H9 (cell line): ENCODE results near the gene DFFB. TPM values are rescaled to one million over a fixed set of nuclear protein-coding genes. Genes with fewer than 3 reads are reported as not detected.

Experiments
- DNase-seq: peaks from one replicate; pipeline ENCODE4 v3.0.0-alpha.2; 2017
- H2AFZ ChIP-seq: one replicate; pipeline ENCODE4 v1.6.1; 2013; ENCODE audit warnings: mild to moderate bottlenecking, low read length, control low read depth, moderate library complexity
- H2AK5ac ChIP-seq: 2 replicates; pipeline ENCODE4 v1.6.1; 2013; ENCODE audit warnings: low read length, control low read depth, mixed read lengths; ENCODE audit not compliant: insufficient read length
- H2BK120ac ChIP-seq: one replicate; pipeline ENCODE4 v1.6.1; 2013; ENCODE audit warnings: low read depth, mild to moderate bottlenecking, low read length, control low read depth, inconsistent platforms; ENCODE audit not compliant: poor library complexity, severe bottlenecking
- H2BK12ac ChIP-seq: 2 replicates; pipeline ENCODE4 v1.6.1; 2013; ENCODE audit warnings: low read length, control low read depth, mixed read lengths, low read depth; ENCODE audit not compliant: insufficient read length
- H2BK15ac ChIP-seq: 2 replicates; pipeline ENCODE4 v1.6.1; 2013; ENCODE audit warnings: low read depth, low read length, control low read depth
- H2BK20ac ChIP-seq: one replicate; pipeline ENCODE4 v1.6.1; 2013; ENCODE audit warnings: low read depth, mild to moderate bottlenecking, low read length, control low read depth, inconsistent platforms; ENCODE audit not compliant: poor library complexity, severe bottlenecking
- H2BK5ac ChIP-seq: 2 replicates; pipeline ENCODE4 v1.6.1; 2013; ENCODE audit warnings: low read length, control low read depth, mixed read lengths; ENCODE audit not compliant: insufficient read length
- H3K14ac ChIP-seq: 2 replicates; pipeline ENCODE4 v1.6.1; 2013; ENCODE audit warnings: low read length, control low read depth; ENCODE audit not compliant: insufficient read depth
- H3K18ac ChIP-seq: 2 replicates; pipeline ENCODE4 v1.6.1; 2013; ENCODE audit warnings: low read depth, mild to moderate bottlenecking, mixed read lengths, low read length, control low read depth; ENCODE audit not compliant: insufficient read length
- H3K23ac ChIP-seq: 2 replicates; pipeline ENCODE4 v1.6.1; 2013; ENCODE audit warnings: low read length, control low read depth, mixed read lengths, low read depth; ENCODE audit not compliant: insufficient read length
- H3K23me2 ChIP-seq: 2 replicates; pipeline ENCODE4 v1.6.1; 2013; ENCODE audit warnings: low read depth, mild to moderate bottlenecking, mixed read lengths, low read length, control low read depth; ENCODE audit not compliant: insufficient read length, poor library complexity, severe bottlenecking
- H3K27ac ChIP-seq: 2 replicates; pipeline ENCODE4 v1.5.1; 2013; ENCODE audit warnings: low read length, control low read depth, mixed read lengths, low read depth; ENCODE audit not compliant: insufficient read length
- H3K27me3 ChIP-seq: 2 replicates; pipeline ENCODE4 v1.6.1; 2013; ENCODE audit warnings: low read length, control low read depth, inconsistent platforms; ENCODE audit not compliant: insufficient read depth
- H3K4ac ChIP-seq: 2 replicates; pipeline ENCODE4 v1.6.1; 2013; ENCODE audit warnings: low read depth, mild to moderate bottlenecking, control low read depth, inconsistent platforms, low read length, moderate library complexity
- H3K4me1 ChIP-seq: 2 replicates; pipeline ENCODE4 v1.6.1; 2013; ENCODE audit warnings: low read length, control low read depth, inconsistent platforms; ENCODE audit not compliant: insufficient read depth
- H3K4me2 ChIP-seq: 2 replicates; pipeline ENCODE4 v1.6.1; 2013; ENCODE audit warnings: low read length, control low read depth, mixed read lengths; ENCODE audit not compliant: insufficient read length, insufficient read depth
- H3K56ac ChIP-seq: 2 replicates; pipeline ENCODE4 v1.6.1; 2013; ENCODE audit warnings: low read depth, mild to moderate bottlenecking, mixed read lengths, low read length, control low read depth; ENCODE audit not compliant: insufficient read length
- H3K79me1 ChIP-seq: 2 replicates; pipeline ENCODE4 v1.6.1; 2013; ENCODE audit warnings: low read depth, mild to moderate bottlenecking, moderate library complexity, low read length, control low read depth, inconsistent platforms; ENCODE audit not compliant: insufficient read depth, poor library complexity, severe bottlenecking
- H3K79me2 ChIP-seq: 2 replicates; pipeline ENCODE4 v1.6.1; 2013; ENCODE audit warnings: low read length, control low read depth, inconsistent platforms; ENCODE audit not compliant: insufficient read depth
- H3K9ac ChIP-seq: 2 replicates; pipeline ENCODE4 v1.6.1; 2013; ENCODE audit warnings: low read length, control low read depth, mixed read lengths; ENCODE audit not compliant: insufficient read length; ENCODE audit errors: extremely low read depth
- H3K9me3 ChIP-seq: one replicate; pipeline ENCODE4 v1.6.1; 2013; ENCODE audit warnings: low read depth, low read length, inconsistent platforms; ENCODE audit not compliant: control insufficient read depth
- H3T11ph ChIP-seq: one replicate; pipeline ENCODE4 v1.6.1; 2013; ENCODE audit warnings: mild to moderate bottlenecking, low read length, control low read depth, inconsistent platforms
- H4K20me1 ChIP-seq: one replicate; pipeline ENCODE4 v1.6.1; 2013; ENCODE audit not compliant: control insufficient read depth, insufficient read length, insufficient read depth
- H4K5ac ChIP-seq: 2 replicates; pipeline ENCODE4 v1.6.1; 2013; ENCODE audit warnings: low read depth, mild to moderate bottlenecking, mixed read lengths, low read length, control low read depth; ENCODE audit not compliant: insufficient read length
- H4K8ac ChIP-seq: replicated peaks from 2 replicates; pipeline ENCODE4 v1.6.1; 2013; ENCODE audit warnings: low read length, control low read depth, mixed read lengths, low read depth; ENCODE audit not compliant: insufficient read length
- H4K91ac ChIP-seq: 2 replicates; pipeline ENCODE4 v1.6.1; 2013; ENCODE audit warnings: low read depth, mild to moderate bottlenecking, moderate library complexity, mixed read lengths, low read length, control low read depth; ENCODE audit not compliant: insufficient read length
- H3K27ac Mint-ChIP-seq, 3 experiments: 2 replicates in 2 of 3; 3 replicates in 1 of 3; pipeline ENCODE4 v1.8.0; 2020 to 2021; ENCODE audit warnings: mixed read lengths in 3 of 3, mild to moderate bottlenecking in 1 of 3, moderate library complexity in 1 of 3
- H3K27me3 Mint-ChIP-seq: 2 replicates; pipeline ENCODE4 v1.8.0; 2021; ENCODE audit warnings: low read depth, mild to moderate bottlenecking, moderate library complexity, mixed read lengths
- H3K36me3 Mint-ChIP-seq, 3 experiments: 2 replicates in 2 of 3; 3 replicates in 1 of 3; pipeline ENCODE4 v1.8.0; 2020 to 2021; ENCODE audit warnings: low read depth in 3 of 3, mixed read lengths in 3 of 3; ENCODE audit not compliant: insufficient read depth in 1 of 3
- H3K4me1 Mint-ChIP-seq, 2 experiments: 2 replicates each; pipeline ENCODE4 v1.8.0; 2020; ENCODE audit warnings: mixed read lengths in 2 of 2
- H3K4me3 Mint-ChIP-seq, 2 experiments: 2 replicates in 1 of 2; 3 replicates in 1 of 2; pipeline ENCODE4 v1.8.0; 2020 to 2021; ENCODE audit warnings: mild to moderate bottlenecking in 2 of 2, mixed read lengths in 2 of 2, moderate library complexity in 1 of 2
- H3K9me3 Mint-ChIP-seq, 2 experiments: 2 replicates in 1 of 2; 3 replicates in 1 of 2; pipeline ENCODE4 v1.8.0; 2020; ENCODE audit warnings: mild to moderate bottlenecking in 2 of 2, mixed read lengths in 2 of 2, moderate library complexity in 1 of 2
- CTCF ChIP-seq: fragments of 200-600 bp; sonication (generic); conservative IDR thresholded peaks from 3 replicates; pipeline ENCODE4 v1.8.0; 2021; ENCODE audit warnings: antibody characterized with exemption, mild to moderate bottlenecking
- WGBS: extraction: QIAGEN DNeasy Blood & Tissue Kit; methylation state at CpG from one replicate; pipeline ENCODE4 v1.1.7; 2013; ENCODE audit warnings: missing lambda C conversion rate, low lambda C conversion rate, mixed read lengths; ENCODE audit not compliant: insufficient read length; ENCODE audit errors: extremely low coverage; 5-methylcytosine and 5-hydroxymethylcytosine counted together
- total RNA-seq: library from RNA; stranded (reverse); gene quantifications from 2 replicates; pipeline ENCODE4 v1.2.1, GENCODE V29; 2021

DFFB gene
- total RNA-seq, 1 experiment from 2014 or later = 9.7 TPM

GRCh38 chr1:3902111-3902511 lies 44.8 kb downstream of the DFFB start:
- no CpG with 5 or more reads among the region's 15 CpGs for WGBS
- no peak overlapping the region for H2AFZ ChIP-seq
- H2BK20ac ChIP-seq = no peak overlapping the region
- no peak overlapping the region for H2BK5ac ChIP-seq
- H3K14ac ChIP-seq = no peak overlapping the region
- DNase-seq = no peak
- no peaks in the 10 kb centered on the region for H3K9me3 ChIP-seq
- H2BK12ac ChIP-seq = no peak overlapping the region
- H2AK5ac ChIP-seq = no peak overlapping the region
- H3T11ph ChIP-seq = no peak overlapping the region
- H3K27me3 Mint-ChIP-seq = no peaks in the 10 kb centered on the region
- H3K18ac ChIP-seq = no peak overlapping the region
- no peaks in the 10 kb centered on the region for H3K27me3 ChIP-seq
- no peaks in the 10 kb centered on the region for H3K4me1 ChIP-seq
- H3K56ac ChIP-seq = no peak overlapping the region
- no peak for TF ChIP-seq CTCF
- H3K23me2 ChIP-seq = peaks cover 7% of the 10 kb centered on the region
- no peak overlapping the region for H3K4ac ChIP-seq
- no peak overlapping the region for H3K9ac ChIP-seq
- H3K36me3 Mint-ChIP-seq = peaks cover 2 to 16% (median 8%) of the 10 kb centered on the region in 3 experiments
- H3K79me1 ChIP-seq = peaks cover 5% of the 10 kb centered on the region
- no peak overlapping the region for H2BK120ac ChIP-seq
- no peak overlapping the region for H3K4me2 ChIP-seq
- H2BK15ac ChIP-seq = no peak overlapping the region
- peaks cover 33 to 37% of the 10 kb centered on the region in 2 experiments for H3K4me1 Mint-ChIP-seq
- no peak overlapping the region for H4K8ac ChIP-seq
- peaks cover 15% of the 10 kb centered on the region; the same call in 1 of the 2 replicates for H3K79me2 ChIP-seq
- H3K23ac ChIP-seq = no peak overlapping the region
- H3K27ac ChIP-seq = no peak overlapping the region
- H3K9me3 Mint-ChIP-seq = peaks cover 12 to 15% of the 10 kb centered on the region in 2 experiments
- no peak overlapping the region; a peak in 1 of 7 replicates for H3K27ac Mint-ChIP-seq
- 0 out of 5 replicates have a peak overlapping the region, but pooled peaks of 1 of the 2 experiments have one; percentile 40 for H3K4me3 Mint-ChIP-seq
- H4K20me1 ChIP-seq = no peaks in the 10 kb centered on the region
- no peak overlapping the region for H4K91ac ChIP-seq
- no peak overlapping the region for H4K5ac ChIP-seq
